LHCN-M2 (cell line): ENCODE data around the gene NRP2. TPM values are rescaled to one million over a fixed set of nuclear protein-coding genes. Genes with fewer than 3 reads are reported as not detected.
A peak's percentile ranks its signal among the peaks of the same experiment; 100 is the strongest.

ENCODE experiments used
- DNase-seq: peaks from one replicate; pipeline ENCODE4 v3.0.0-alpha.2; 2012; ENCODE audit warnings: low read depth
- total RNA-seq: library from RNA; depleted of rRNA; stranded (reverse); fragments of >200 nt; gene quantifications from 2 replicates; pipeline ENCODE4 v1.2.3, GENCODE V29; 2014

NRP2 gene
- total RNA-seq, 1 experiment from 2014 or later: 14.9 TPM

DNA sequence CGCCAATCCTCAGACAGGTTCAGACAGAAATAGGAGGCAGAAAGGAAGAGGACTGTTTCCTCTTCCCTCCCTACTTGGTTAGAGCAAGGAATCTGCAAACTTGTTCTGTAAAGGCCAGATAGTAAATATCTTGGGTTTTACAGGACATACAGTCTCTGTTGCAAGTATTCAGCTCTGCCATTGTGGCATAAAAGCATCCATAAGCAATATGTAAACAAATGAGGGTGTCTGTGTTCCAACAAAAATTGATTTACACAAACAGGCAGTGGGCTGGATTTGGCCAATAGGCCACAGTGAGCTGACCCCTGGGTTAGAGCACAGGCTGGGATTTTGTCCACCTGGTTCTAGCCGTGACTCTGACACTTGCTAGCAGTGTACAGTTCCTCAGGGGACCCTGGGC lies 89.4 kb downstream of the NRP2 start:
- no peak for DNase-seq

- no peak for DNase-seq
Observed at GRCh38 chr2:205772983-205773382, 90.7 kb downstream of the NRP2 start.

DNA sequence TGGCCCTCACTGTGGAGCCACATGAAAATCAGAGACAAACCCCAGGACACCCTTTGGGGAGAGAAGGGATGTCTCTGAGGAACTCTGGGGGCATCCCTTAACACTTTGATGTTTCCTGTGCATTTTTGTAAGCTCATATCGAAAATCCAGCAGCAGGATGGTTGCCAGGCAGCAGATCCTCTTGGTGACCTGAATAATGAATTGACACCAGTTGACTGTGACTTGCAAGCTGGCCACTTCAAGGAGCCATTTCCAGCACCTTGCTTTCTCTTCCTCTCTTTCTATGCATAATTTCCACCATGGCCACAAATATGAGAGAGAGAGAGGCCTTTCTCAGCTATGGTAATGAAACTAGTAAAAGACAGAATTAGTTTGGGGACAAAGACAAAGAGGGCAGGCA lies 91.7 kb downstream of the NRP2 start:
- DNase-seq: no peak

- DNase-seq: no peak
Observed at GRCh38 chr2:205775097-205775877, 93.0 kb downstream of the NRP2 start.

DNA sequence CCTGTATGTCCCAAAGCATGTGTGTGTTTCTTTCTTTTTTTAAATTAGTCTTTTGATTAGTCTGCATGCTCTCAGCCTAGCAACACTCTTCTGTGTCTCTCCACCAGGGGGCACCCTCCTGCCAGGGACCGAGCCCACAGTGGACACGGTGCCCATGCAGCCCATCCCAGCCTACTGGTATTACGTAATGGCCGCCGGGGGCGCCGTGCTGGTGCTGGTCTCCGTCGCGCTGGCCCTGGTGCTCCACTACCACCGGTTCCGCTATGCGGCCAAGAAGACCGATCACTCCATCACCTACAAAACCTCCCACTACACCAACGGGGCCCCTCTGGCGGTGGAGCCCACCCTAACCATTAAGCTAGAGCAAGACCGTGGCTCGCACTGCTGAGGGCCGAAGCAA lies 93.8 kb downstream of the NRP2 start:
- DNase-seq: peak; percentile 39

GRCh38 chr2:205776720-205777119 lies 94.4 kb downstream of the NRP2 start:
- no peak for DNase-seq

DNA sequence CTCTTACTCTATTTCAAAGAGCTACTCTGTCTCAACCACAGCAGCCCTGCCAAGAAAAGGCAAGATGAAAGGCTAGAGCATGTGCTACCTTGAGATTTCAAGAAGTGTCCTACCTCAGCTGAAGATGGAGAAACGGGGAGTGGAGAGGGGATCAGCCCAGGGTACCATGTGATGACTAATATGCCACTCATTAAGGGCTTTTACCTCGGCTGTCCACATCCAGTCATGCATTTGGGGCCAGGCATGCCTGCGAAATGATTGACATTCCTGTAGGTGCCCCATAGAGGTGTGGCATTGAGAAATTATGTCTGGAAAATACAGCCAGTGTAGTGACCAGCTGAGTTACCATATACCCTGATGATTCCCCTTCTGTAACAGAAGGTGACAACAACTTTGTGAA lies 96.1 kb downstream of the NRP2 start:
- DNase-seq: no peak

DNA sequence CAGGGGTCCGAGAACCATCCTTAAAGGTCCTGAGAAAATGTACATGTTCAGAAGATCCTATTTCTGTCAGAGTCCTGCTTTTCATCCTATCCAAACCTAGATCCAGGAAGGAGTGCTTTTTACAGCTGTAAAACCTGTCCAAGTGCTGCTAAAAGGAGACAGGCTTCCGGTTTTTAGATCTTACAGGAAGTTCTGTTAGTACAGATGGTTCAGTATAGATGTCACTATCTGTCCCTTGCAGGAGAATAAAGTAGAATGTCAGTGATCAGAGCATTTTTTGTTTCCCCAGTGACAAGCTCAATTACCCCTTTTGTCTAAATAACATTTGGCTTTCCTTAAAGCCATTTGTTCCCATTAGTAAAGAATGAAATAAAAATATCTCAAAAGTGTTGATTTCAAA lies 98.3 kb downstream of the NRP2 start:
- DNase-seq: no peak

DNA sequence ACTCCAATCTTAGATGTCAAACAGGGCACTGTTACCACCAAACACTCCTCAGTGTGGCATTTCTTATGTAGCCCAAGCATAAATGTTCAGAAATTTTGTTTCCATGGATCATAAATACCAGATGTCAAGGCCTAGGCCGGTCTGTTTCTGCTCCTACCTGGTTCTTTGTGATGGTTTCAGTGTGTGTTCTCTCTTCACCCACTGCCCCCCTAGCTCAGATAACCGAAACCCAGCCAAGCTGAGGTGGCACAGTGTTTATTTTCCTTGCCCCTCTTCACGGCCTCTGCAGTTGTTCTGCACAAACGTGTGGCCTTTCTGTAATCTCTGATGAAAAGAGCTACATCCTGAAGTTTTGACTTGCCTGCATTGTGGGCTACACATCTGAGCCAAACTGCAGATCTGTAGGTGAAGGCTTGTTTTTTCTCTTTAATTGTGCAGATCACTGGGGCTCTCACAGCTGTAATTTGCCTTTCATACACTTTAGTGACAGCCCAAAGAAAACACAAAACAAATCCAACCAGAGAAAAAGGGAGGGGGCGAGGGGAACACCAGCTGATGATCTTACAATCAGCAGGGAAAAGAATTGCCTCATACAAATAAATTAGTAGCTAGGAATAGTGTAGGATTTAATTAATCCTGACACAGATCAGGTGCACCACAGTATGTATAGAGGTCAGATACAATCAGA lies 99.1 kb downstream of the NRP2 start:
- DNase-seq: no peak

- no peak for DNase-seq
Observed at GRCh38 chr2:205782941-205783340, 100.6 kb downstream of the NRP2 start.

DNA sequence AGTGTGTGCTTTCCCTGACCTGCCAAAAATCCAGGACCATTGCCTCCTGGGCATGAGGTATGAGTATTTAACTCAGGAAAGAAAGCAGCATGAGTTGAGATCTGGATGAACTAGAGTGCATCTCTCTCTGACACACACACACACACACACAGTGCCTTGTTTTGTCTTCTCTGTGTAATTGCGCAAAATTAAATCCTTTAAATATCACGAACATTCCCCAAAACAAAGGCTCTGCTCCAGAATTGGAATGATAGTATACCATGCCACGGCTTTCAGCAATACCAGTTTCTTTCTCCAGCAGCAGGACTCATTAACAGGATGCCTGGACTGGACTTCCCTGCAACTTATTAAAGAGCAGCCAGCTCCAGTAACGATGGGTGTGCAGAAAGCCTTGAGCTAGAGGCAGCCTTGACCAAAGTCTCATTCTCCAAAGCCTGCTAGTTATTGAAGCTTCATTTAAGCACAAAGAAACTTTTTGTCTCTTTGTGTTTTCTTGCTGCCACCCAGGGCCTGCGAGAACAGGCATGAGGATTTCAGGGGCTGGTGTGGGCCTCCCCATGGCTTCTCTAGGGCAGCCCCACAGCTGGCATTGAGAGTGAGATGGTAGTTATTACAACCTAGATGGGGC lies 101.7 kb downstream of the NRP2 start:
- no peak for DNase-seq

- DNase-seq: no peak
Observed at GRCh38 chr2:205785507-205786260, 103.4 kb downstream of the NRP2 start.

DNA sequence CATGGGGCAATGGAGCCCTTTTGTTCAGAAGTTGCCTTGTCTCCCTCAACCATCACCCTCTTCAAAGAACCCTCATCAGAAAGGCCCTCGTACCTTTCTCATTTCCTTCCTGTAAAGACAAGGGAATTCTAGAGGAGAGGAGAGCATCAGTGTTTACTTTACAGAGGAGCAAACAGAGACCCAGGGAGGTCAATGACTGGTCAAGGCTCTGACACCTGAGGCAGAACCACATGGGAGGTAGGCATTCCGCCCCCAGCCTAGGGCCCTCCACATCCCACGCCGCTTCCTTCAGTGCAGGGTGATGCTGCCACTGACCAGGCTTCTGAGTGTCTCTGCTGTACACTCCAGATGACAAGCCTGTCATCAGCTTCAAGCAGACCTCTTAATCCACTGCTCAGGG lies 104.7 kb downstream of the NRP2 start:
- no peak for DNase-seq

- DNase-seq: no peak
Observed at GRCh38 chr2:205787761-205788160, 105.5 kb downstream of the NRP2 start.

GRCh38 chr2:205789906-205790305 lies 107.6 kb downstream of the NRP2 start:
- no peak for DNase-seq

DNA sequence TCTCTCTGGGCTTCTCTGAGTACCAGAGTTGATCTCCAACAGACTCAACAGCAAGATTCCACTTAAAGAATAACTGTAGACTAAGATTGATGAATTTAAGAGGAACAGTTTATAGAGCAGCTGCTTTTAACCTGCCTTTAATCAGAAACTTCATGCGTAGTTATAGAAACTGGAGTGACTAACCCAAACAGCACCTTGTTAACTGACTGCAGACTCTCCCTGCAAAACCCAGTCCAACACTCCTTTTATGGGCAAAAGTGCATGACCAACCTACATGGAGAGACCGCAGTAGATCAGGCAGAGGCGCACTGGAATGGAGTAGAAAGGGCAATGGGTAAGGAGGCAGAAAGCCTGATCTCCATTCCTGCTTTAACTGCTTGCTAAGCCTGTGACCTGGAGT lies 110.6 kb downstream of the NRP2 start:
- DNase-seq: no peak

DNA sequence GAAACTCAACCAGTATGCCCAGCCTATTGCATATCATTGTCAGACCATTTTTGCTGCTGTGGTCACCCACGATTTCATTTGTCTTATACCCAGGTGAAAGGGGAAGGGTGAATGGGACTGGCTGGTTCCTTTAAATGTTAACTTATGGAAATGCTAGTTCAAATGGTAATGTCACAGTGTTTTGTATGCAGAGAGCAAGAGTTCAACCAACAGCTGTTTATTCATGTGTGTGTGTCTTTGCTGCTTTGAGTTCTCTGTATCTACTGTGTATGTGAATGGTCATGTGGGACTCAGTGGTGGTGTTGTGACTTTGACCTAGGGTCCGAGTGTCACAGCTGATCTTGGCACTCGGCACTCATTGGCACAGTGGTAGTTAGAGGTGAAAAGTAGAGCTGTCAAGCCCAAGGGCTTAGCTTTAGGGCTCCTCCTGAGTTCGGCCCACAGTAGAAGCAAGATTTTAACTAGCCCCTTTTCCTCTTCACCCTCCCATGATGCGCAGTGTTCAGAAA lies 114.6 kb downstream of the NRP2 start:
- no peak for DNase-seq

DNA sequence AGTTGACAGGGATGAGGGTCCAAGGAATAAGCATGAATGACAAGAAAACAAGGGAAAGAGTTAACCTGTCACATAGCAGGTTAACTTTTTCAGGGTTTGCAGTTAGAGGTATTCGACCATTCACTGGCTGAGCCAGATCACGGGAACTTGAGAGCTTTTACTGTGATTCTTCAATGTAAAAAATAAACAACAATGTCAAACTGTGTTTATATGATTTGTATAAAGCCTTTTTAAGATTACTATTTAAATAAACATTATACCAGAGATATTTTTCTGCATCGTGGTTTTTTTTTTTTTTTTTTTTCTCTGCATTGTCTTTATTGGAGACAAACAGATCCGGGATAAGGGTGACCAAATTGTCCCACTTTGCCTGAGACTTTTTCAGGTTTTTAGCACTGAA lies 115.6 kb downstream of the NRP2 start:
- DNase-seq: no peak

GRCh38 chr2:205800224-205800623 lies 117.9 kb downstream of the NRP2 start:
- DNase-seq: no peak

DNA sequence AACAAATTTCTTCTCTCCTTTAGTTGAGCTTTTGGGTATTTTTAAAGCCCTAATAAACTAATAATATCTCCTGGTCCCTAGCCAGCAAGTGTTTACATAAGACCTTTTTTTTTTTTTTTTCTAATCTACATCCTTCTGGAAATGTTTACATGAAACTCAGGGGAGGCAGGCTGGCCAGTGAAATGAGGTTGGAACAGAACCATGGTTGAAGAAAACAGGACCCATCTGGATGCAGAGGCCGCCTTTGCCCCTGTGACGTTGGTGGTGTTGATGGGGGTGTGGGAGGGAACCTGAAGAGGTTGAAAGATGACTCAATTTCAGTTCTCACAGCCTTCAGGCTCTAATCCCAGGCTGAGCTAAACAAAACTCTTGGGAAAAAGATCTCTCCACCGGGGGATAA lies 118.5 kb downstream of the NRP2 start:
- no peak for DNase-seq

GRCh38 chr2:205802065-205802464 lies 119.8 kb downstream of the NRP2 start:
- DNase-seq: no peak

- no peak for DNase-seq
Observed at GRCh38 chr2:205802941-205803340, 120.6 kb downstream of the NRP2 start.
